GM19397 (cell line): ENCODE measurements around the gene PAPPA.

Source experiments
- ATAC-seq: cut with Tn5 transposase; IDR thresholded peaks from one replicate; pipeline ENCODE4 v1.9.1; 2021; ENCODE audit warnings: mild to moderate bottlenecking, moderate library complexity; ENCODE audit not compliant: unreplicated experiment

Gene PAPPA

DNA sequence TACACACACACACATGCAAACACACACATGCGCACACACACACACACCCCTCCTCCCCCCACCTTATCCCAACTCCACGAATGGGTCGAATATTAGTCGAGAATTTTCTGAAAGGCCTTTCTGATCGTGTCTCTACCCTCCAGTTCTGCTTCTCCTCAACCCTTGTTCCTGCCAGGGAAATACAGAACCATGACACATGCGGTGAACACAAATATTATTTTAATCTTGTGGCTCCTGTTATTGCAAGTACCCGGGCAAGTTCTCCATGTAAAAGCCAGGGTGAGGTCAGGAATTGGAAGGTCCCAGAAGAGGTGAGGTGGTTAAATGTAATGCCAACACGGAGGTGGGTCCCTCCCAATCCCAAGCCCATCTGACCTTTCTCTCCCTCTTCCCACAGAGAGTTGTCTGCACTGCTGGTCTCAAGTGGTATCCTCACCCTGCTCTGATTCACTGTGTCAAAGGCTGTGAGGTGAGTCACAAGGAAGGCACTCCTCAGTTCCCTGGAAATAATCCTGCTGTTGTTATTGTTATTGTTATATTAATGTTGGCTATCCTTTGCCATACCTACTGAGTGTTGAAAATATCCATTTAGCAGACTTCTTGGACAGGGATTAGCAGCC lies 223.7 kb downstream of the PAPPA start:
- ATAC-seq, result no peak

DNA sequence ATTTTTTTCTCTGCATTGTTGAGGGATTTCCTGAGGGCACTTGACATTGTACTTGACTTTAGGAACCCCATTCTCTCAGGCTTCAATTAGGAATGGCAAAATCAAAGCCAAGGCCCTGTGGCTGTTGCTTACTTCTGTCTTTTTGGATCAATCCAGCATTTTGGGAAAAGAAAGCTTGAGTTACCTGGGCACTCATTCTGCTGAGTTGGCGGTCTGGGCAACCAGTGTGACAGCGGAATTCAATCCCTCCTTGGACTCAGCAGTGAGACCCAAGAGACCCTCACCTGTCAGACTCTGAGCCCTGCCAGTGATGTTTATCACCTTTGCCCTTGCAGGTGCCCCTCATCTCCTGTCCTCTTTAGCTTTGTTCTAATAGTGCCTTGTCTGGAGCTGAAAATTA lies 225.3 kb downstream of the PAPPA start:
- no peak for ATAC-seq

DNA sequence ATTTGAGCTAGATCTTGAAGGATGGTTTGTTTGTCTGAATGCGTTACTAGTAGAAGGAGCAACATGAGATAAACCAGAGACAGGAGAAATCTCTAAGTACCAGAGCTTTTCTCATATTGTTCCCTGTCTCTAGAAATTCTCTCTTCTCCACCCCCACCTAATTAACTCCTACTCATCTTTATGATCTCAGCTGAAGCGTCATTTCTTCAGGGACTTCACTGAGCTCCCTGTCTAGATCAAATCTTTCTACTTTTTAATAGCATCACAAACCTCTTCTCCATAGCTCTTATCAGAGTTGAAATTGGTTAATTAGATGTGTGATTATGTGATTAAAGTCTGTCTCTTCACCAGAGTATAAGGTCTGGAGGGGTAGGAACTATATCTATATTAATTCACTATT lies 226.2 kb downstream of the PAPPA start:
- ATAC-seq, result no peak

DNA sequence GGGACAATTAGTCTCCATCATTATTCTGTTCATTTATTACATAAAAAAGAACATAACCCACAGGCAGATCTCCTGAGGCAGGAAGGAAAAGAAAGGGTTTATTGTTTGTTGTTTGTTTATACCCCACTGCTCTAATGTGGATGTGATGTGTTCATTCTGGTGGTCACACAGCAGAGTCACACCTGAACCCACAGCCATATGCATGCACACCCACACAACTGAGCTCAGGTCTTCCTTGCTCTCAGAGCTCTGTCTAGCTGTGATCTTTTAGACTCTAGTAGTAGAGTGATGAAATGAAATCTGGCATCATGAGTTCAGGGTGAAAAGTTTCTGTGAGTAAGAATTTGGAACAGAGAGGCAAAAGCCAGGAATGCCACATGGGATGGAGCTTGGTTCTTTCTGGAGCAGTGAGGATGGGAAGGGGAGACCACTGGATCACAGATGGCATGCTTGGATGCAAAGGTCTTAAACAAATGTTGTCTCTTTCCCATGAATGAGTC lies 227.0 kb downstream of the PAPPA start:
- ATAC-seq, result no peak

DNA sequence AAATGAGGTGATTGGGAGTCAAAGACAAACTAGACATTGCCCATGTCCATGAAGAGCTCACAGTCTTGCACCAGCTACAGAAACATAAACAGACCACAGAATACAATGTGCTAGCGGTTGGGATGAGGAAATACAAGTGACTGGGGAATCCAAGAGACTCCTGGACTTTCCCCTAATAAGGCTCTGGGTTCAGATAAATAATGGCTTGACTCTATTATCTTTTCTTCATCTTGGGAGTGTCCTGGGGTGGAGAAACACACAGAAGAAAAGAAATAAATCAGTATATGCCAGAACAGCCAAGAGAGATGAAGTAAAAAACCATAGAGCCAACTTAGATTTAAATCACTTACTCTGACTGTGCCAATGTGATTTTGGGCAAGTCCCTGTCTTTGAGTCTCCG lies 227.8 kb downstream of the PAPPA start:
- ATAC-seq, result no peak

DNA sequence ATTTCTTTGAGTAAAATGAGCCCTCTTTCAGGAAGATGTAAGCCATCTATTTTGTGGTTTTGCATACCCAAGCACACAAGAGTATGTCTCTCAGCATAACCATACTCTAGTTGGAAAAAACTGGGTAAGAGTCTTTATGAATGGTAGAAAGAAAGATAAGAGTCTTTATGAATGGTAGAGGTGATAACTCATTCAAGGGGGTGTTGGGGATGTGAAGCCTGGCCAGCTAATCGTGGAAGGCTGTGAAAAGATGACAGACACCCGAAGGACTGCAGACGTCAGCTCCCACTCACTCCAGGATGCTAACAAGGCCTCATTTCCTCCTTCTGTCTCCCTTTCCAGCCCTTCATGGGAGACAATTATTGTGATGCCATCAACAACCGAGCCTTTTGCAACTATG lies 228.5 kb downstream of the PAPPA start:
- ATAC-seq, result no peak

DNA sequence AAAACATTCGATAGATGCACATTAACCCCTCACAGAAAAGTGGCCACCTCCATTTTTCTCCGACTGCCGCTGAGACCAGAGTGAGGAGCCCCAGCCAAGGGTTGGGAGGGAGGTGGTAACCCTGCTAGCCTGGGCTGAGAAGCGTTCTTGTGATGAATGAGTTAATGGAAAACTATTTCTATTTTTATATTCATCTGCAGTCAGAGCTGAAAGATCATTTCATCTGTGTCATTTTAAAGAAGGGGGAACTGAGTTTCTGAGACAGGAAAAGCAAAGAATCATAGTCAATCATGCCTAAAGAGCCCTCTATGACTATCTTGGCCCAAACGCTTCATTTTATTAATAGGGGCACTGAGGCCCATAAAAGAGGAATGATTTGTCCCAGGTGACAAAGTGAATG lies 229.5 kb downstream of the PAPPA start:
- no peak for ATAC-seq

DNA sequence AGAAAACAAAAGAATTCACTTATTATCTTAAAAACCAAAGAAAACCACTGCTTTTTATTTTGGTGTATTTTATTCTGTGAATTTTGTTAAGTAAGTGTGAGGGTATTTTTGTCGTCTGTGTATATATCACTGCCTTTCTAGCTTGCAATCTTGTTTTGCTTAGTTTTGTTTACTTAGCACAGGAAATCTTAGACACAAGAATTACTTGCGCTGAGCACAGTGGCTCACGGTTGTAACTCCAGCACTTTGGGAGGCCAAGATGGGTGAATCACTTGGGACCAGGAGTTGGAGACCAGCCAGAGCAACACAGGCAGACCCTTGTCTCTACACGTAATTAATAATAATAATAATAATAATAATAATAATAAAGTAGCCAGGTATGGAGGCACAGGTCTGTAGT lies 230.3 kb downstream of the PAPPA start:
- ATAC-seq, result no peak

DNA sequence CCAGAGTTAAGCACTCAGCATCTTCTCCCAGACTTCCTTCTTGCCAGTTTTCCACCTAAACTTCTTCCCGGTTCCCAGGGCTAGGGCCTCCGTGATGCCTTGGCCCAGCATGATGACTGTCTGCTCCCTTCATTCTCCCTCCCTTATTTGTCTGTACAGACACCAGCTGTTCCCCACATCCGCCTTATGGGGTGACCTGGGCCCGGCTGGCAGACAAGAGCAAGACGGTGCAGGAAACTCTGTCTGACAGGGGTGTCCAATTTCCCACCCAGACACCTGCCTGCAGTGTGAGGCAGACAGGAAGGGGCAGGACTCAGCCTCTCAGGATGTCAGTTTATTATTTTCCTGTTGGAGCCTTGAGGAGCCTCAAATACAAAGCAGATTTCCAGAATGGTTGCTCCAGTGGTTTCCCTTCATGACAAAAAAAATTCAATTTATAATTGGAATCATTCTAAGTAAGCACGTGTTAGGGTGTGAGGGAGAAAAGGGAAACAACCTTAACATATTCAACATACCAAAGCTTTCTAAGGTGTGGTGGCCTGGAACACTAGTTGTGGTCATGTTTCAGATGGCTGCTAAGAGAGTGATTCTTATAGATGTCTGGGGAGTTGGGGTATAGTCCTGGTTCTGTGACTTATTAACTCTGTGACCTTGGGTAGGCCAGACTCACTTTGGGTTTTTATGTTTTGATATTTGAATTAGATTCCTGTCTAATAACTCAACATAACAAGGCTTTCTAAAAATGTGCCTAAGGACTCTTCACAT lies 234.5 kb downstream of the PAPPA start:
- peak; percentile 62 for ATAC-seq

DNA sequence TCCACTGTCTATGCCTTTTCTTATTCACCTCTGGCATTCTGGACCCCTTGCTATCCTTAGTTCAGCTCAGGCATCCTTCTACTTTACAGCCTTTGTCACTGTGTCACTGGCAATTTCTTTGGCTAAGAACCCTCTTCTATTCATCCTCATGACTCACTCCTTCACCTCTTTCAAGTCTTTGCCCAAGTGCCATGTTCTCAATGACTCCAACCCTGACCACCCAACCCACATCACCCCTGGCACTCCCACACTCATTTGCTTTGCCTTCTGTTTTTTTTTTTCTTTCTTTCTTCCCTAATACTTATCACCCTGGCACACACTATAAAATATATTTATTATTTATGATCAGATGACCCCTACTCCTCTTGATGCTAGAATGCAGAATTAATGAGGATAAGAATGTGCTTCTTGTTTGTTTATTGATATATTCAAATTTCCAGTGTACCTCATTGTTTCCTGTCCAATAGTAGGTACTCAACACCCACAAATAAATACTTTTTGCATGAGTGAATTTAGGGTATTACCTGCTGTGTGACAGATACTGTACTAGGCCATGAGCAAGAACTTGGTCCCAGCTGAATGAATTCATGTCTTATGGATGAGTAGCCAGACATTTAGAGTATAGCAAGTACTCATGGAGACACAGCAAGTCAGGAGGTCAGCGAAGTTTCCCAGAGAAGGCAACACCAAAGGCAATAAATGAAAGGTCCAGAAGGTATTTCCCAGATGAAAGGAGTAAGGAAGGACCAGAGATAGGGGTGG lies 236.1 kb downstream of the PAPPA start:
- no peak for ATAC-seq

DNA sequence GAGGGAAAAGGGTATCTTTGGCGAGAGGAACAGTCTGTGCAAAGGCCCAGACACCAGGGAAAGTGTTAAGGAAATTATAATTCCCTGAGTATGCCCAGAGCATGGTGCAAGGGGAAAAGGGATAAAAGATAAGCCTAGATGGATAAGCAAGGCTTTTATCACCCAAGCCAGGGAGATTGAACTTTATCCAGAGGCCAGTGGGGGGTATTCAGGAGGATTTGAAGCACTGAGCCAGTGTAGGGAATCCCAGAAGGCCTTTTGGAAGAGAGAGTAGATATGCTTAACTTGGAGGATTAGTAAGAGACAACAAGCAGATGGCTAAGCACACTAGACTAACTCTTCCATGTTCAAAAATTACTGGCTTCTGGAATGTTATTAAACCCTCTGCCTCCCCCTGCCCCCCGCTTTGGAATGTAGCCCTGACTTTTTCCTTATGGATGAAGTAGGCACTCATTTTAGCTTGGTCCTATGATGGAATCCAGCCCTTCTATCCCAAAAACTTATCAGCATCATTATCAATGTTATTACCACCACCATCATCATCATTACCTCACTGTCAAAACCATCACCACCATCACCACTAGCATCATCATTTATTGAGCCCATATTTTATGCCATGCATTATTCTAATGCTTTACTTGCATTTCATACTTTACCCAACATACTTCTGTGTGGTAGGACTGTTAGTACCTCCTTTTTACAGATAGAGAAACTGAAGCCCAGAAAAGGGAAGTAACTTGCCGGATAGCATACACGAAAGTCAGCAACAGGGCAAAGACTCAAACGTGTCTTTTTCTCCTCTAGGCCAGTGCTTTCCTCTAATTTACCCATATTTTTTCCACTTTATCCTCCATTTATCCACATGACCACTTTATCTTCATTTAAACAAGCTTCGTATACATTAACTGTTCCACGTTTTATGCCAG lies 237.0 kb downstream of the PAPPA start:
- ATAC-seq, result peak; percentile 47

DNA sequence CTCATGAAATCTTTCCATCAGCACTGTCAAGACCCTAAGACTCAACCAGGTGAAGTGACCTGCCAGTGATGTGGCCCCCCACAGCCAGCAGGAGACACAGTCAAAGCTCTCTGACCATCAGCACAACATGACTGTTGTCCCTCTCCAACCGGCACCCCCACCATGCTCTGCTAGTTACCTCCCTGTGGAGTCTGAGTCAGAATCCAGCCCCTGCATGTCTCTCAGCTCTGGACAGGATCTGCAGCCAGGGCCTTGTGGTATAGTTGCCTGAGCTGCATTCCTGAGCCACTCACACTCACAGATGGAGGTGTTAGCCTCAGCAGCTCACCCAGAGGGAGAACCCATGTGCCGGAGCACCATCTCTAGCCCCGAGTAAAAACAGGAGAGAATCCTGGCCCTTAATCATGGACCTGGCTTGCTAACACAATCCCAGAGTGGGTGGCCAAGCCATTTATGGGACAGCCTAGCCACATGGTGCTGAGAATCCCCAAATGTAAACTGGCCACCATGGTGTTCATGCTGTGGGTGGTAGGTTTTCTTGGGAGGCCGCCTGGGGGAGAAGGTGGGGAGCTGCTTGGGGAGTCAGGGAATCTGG lies 237.8 kb downstream of the PAPPA start:
- no peak for ATAC-seq

DNA sequence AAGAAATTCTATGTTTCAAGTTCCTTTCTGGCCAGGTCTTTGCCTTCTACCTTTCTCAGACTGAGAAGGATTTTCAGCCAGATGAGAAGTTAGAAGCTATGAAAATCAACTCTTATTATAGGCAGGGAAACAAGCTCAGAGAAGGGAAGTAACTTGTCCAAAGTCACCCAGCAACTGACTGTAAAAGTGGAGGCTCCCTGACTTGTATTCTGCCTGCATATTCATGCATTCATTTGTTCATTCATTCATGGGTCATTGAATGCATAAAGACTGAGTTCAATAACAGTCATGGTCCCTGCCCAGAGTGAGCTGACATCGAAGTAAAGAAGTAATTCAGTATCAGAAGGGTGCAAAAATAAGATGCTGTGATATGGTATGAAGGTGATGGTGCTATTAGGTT lies 239.6 kb downstream of the PAPPA start:
- no peak for ATAC-seq

DNA sequence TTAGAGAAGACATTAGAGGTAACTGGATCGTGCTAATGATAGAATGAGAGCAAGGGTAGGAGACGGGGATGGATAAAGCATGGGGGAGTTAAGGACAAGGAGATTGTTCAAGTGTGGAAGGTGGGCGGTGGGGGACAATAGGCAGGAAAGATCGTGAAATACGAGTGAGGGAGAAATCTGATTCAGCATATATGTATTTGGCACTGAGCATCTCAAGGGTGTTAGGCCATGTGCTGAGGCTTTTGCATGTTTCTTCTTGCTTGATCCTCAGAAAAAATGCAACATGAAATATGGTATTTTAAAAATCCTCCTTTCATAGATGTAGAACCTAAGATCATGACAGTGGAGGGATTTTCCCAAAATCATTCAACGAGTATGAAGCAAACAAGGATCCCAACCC lies 240.5 kb downstream of the PAPPA start:
- ATAC-seq, result no peak

DNA sequence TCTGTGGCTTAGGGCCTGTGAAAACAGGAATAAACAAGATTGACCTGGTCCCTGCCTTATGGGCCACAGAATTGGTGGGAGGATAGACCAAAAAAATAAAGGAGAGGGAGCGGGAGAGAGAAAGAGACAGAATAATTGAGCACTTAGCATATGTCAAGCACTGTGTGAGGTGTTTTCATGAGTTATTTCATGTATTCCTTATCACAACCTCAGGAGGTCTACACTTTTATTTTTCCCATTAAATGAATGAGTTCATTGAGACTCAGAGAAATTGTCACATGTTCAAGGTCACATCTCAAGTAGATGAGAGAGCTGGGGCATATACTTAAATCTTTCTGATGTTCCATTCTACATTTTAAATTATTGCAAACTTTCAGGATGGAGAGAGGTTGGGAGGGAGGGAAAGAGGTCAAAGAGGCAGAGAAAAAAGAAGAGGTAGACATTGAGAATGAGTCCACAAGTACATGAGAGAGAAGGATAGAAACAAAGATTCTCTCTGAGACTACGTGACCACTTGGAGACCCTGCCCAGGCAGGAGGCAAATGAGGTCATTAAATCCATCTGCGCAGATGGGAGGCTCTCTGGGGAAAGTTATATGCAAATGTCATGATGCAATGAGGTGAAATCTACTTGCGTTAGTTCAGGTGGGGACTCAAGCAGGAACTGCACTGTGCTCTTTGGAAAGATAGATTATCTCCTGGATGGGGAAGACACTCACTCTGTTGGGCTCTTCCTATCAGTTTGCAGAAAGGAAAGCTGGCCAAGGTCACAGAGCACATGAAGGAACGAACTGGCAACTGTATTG lies 241.5 kb downstream of the PAPPA start:
- ATAC-seq, result no peak

DNA sequence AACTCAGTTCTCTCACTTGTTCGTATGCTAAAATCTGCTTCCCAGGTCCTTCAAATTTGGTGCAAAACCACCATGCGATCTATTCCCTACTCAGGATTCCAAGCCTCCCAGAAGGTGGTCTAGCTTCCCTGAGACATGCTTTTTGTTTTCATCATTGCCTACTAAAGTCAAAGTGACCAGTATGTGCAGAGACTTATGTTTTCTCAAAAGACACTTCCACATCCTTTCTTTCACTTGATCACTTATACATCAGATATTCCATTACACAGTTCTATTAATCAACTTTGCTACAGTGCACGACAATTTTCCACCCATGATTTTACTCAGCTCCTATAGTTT lies 242.1 kb downstream of the PAPPA start:
- ATAC-seq, result no peak

DNA sequence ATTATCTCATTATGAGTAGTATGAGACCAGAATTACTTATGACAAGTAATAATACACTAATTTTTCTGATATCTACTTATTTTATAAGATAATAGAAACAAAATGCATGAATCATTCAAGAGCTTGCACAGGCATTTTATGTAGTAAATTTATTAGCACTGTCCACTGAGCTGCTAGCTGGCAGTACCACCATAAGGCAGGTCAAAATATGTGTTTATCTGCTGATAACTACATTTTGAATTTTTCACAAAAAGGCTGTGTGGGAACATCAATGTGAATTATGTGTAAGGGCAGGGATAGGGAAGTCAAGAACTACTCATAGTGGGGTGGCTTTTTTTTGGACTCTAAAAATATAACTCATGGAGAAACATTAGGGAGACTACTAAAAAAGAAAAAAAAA lies 249.6 kb downstream of the PAPPA start:
- ATAC-seq, result no peak

DNA sequence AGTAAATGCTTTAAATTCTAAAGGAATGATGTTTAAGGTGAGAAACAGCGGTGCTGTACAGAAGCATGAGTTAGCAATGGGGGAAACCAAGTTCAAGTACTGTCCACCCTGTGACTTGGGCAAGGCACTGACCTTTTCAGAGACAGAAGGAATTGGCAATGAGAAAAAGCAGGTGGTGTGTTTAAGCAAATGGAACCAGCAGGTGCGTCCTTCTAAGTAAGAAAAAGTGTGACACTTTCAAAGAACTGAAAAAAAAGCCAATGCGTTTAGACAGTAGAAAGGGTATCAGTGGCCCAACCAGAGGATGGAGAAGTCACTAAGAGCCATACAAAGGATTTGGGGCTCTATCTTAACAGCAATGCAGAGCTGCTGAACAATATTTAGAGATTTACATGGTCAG lies 250.6 kb downstream of the PAPPA start:
- no peak for ATAC-seq

DNA sequence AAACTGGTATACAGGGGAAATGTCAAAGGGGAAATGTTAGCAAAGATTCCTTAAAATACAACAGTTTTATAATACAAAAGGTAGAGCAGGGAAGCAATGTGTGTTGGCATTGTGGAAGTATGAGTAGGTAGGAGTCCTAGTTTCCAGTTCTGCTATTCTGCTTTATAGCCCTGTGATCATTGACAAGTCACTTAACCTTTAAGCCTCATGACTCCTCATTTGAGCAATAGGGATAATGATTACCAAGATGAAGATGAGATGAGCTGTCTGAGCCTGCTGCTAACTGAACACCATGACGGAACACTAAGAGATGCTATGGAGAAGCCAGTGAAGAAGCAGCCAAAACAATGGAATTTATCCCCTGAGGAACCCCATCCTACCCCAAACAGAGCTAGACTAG lies 251.7 kb downstream of the PAPPA start:
- ATAC-seq, result no peak

DNA sequence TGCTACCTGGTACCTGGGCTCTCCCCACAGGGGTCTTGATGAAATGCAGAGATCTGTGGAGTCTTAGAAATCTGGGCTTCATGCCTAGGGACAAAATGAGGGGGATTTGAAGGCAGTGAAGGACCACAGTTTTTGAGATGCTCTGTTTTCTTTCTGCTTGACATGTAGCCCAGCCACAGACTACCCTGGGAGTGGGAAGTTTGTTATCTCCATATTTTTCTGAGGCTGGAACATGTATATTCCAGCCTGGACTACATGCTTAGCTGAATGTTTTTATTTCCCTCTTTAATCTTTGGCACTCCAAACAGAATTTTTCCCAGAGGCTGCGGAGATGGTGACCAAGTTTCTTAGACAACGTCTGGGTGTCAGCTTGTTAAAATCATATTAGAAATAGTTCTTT lies 252.9 kb downstream of the PAPPA start:
- ATAC-seq, result no peak
